Dermis blood vessel endothelial cell (primary cell): ENCODE measurements around the gene SGSH. TPM values are rescaled to one million over a fixed set of nuclear protein-coding genes. Genes with fewer than 3 reads are reported as not detected.
"Not testable (repeated sequence)": the region's sequence is repeated elsewhere in the genome, so short reads cannot be mapped to it uniquely, and the experiment has no call there.

Experiments used
- DNase-seq: peaks from one replicate; pipeline ENCODE4 v3.0.0; 2010
- total RNA-seq: library from RNA; depleted of rRNA; stranded (reverse); fragments of >200 nt; gene quantifications from 2 replicates; pipeline ENCODE4 v1.2.3, GENCODE V29; 2014

The SGSH gene
- total RNA-seq, 1 donor from 2014 or later: 14.3 TPM

DNA sequence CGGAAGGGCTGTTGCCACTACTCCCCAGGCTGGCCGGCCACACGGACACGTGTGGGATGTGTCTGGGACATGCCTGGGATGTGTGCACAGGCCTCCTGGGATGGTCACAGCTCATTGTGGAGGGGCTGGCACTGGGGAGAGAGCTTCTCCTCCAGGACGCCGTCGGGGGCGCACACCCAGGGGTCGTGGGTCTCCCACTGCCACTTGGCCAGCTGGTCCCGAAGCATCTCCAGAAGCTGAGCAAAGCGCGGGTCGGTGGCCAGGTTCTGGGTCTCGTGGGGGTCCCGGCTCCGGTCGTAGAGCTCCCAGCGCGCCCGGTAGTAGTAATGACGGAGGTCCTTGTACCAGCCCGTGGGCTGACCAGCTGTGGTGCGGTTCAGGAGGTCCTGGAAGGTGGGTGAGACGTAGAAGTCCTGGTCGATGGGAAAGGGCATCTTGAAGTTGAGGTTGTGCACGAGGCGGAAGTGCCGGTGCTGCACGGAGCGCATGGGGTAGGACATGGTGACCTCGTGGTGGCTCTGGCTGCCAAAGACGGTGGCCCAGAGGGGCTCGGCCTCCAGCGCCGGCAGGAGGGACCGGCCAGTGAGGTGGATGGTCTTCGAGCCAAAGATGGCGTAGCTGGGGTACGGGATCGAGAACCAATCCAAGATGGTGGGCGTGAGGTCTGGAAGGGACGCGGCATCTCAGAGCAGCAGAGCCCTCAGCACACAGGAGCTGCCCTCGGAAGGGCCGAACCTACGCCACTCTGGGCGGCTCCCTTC lies 9.6 kb downstream of the SGSH start:
- DNase-seq: no peak

DNA sequence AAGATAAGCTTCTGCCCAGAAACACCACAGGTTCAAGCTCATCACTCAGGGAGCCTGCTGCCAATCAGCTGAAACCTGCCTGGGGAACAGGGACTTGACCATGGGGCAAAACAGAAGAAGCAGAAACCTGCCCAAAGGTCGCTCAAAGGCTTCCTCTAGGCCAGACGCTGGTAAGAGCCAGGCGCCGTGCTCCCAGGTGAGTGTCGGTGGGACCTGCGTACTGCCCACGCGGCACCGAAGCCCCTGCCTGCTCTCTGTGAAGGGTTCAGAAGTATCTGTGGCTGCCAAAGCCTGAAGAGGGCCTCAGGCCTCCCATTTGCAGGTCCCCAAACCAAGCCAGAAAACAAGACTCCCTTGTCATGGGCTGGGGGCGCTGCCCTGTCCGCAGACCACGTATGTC lies 10.4 kb downstream of the SGSH start:
- no peak for DNase-seq

DNA sequence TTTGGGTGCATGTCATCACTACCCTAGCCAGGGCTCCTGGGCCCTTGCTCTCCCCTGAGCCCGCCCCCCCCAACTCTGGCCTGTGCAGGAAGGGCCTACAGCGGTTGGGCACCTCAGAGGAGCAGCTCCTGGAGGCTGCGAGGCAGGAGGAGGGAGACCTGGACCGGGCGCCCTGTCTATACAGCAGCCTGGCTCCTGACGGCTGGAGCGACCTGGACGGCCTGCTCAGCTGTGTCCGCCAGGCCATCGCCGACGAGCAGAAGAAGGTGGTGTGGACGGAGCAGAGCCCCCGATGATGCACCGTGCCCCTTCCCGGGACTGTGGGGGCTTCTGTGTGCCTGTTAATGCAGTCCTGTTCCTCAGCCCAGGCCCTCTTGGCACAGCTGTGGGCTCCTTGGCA lies 12.1 kb downstream of the SGSH start:
- DNase-seq: no peak

DNA sequence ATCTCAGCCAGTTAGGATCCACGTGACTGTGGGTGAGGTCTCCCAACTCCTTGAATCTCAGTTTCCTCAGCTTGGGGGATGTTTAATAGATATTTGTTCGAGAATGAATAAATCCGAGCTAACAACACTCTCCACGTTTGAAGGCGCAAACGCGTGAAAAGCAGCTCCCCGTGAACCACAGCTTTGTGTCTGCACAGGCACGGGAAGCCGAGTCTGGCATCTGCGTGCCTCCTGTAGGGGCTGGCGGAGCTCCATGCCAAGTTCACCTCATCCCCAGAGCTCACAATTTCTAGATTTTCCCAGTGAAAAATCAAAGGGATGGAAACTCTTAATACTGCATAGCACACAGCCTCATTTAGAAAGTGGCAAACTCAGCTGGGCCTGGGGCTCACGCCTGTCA lies 14.3 kb downstream of the SGSH start:
- DNase-seq: no peak

DNA sequence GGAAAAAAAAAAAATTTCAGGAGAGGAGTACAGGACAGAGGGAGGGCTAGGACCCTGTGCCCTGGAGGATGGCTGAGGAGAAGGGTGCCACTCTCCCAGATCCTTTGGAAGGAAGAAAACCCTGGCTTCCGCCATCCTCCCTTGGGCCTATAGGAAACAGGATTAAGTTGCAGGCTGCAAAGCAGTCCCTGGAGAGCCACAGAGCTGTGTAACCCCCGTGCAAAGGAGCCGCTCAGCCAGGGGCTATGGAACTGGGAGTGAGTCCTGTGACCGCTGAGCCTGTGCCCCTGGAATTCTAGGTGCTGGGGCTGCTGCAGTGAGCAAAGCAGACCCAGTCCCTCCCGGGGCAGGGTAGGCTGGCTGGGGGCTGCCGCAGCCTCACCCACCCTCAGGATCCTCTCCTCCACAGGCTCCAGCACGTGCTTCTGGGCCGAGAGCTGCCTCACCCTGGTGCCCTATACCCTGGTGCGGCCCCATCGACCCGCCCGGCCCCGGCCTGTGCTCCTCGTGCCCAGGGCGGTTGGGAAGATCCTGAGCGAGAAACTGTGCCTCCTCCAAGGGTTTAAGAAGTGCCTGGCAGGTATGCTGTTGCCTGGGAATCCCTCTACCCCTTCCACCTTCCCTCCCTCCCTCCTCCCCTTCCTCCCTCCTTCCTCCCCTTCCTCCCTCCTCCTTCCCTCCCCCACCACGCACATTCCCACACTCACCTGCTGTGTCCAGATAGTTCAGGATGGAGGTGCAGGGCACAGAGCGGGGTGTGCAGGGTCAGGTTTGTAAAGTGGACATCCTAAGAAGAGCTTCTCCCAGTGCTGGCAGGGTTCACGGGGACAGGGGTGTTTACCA lies 15.3 kb downstream of the SGSH start:
- DNase-seq: no peak

DNA sequence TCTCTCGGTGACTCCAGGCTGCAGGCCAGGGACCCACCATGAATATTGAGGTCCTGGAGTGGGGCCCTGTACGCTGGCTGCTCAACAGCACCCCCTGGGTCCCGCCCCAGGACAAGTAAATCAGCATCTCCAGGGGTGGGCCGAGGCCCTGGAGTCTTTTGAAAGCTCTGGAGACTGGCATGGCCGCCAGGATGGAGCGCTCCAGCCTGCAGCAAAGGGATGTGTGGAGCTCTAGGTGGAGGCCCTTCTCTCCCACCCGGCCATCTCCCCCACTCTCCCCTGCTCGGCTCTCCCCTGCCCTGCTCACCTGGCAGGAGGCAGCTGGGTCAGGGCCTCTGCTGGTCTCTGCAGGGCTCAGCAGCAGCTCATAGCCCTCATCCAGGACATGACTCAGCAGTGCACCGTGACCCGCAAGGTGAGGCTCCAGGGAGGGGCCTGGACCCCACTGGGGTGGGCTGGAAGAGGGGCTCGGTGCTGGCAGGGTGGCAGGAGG lies 16.6 kb downstream of the SGSH start:
- no peak for DNase-seq

DNA sequence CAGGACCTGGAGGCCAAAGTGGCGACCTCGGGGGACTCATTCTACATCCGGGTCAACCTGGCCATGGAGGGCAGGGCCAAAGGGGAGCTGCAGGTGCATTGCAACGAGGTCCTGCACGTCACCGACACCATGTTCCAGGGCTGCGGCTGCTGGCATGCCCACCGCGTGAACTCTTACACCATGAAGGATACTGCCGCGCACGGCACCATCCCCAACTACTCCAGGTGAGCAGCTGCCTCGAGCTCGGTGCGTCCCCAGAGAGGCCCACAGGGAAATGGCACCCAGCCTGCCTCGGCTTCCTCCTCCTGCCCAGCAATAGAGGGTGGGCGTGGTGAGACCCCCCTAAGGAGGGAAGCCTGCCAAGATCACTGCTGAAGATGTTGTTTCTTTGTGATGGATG lies 17.9 kb downstream of the SGSH start:
- DNase-seq: no peak

DNA sequence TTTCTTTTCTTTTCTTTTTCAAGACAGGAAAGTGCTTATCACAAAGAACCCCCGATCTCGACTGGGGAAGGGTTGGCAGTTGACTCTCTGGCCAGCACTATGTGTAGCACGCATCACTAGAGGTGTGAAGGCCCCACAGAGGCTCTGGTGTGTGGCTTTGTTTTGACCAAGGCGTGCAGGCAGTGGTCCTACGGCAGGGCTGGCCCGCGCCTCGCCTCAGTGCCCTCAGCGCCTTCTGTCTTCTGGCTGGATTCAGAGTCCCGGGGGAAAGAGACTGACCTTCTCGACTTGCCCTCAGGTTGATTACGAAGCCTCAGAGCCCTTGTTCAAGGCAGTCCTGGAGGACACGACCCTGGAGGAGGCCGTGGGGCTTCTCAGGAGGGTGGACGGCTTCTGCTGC lies 18.7 kb downstream of the SGSH start:
- DNase-seq: no peak

DNA sequence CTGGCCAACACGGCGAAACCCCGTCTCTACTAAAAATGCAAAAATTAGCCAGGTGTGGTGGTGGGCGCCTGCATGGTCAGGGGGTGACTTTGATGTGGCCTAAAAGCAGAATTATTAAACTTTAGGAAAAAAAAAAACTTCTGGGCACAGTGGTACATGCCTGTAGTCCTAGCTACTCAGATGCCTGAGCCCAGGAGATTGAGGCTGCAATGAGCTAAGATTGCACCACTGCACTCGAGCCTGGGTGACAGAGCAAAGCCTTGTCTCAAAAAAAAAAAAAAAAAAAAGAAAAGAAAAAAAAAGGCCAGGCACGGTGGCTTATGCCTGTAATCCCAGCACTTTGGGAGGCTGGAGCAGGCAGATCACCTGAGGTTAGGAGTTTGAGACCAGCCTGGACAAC lies 20.8 kb downstream of the SGSH start:
- DNase-seq: not testable (repeated sequence)

DNA sequence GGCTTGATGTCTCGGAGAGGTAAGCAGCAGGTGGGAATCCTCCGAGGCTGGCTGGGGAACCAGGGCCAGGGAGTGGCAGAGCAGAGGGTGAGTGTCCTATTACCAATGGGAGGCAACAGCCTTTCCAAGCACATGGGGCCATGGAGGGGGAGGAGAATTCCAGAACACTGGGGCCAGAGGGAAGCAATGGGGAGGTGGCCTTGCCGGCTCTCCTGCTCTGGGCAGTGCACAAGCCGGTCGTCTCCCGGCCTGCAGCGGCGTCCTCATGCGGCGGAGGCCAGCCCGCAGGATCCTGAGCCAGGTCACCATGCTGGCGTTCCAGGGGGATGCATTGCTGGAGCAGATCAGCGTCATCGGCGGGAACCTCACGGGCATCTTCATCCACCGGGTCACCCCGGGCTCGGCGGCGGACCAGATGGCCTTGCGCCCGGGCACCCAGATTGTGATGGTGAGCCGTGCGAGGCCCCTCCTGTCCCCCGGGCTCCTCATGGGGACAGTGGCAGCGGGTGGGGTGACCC lies 21.9 kb downstream of the SGSH start:
- no peak for DNase-seq

DNA sequence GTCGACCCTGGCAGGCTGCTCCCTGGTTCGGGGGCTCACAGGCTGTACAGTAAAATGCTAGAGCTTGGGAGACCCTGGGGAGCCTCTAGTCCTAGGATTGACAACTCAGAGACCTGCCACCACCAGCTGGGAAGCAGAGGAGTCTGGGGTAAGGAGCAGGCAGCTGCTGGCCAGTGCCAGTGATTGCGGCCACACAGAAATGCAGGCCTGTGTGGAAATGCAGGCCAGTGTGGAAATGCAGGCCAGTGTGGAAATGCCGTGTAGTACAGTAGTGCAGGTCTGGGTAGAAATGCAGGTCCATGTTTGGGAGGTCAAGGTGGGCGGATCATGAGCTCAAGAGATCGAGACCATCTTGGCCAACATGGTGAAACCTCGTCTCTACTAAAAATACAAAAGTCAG lies 23.5 kb downstream of the SGSH start:
- no peak for DNase-seq

DNA sequence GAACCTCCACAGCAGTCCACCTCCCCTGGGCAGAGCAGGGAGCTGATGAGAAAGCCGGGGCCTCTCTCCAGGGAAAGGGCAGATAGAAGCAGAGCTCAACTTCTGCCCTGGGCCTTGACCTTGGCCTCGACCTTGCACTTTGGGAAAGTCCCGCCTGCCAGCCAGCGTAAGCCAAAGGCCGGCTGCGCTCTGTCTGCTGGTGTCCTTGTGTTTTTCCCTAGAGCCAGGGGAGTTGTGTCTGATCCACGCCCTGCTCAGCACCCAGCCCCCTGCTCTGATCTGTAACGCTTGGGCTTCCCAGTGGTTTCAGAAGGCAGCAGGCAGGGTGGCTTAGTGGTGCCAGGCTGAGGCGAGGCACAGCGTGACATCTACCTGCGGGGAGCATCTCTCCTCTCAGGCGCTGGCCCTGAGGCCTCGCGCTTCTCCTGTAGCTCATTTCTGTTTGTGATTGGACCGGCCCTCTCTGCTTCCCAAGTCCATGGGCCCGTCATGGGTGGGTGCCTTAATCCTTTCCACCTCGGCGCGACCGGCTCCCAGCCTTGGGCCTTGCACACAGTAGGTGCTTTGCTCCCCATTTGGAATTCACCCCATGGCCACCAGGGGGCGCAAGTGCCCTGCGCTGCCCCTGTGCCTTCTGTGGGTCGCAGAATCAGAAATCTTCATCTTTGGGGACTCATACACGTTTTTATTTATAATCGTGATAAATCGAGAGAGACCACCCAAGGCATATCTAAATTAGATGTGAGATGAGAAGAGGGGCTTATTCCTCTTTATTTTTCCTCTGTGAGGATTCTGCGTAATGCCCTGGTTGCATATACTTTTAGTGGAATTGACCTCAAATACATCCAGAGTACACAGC lies 24.2 kb downstream of the SGSH start:
- peak; percentile 41 for DNase-seq

DNA sequence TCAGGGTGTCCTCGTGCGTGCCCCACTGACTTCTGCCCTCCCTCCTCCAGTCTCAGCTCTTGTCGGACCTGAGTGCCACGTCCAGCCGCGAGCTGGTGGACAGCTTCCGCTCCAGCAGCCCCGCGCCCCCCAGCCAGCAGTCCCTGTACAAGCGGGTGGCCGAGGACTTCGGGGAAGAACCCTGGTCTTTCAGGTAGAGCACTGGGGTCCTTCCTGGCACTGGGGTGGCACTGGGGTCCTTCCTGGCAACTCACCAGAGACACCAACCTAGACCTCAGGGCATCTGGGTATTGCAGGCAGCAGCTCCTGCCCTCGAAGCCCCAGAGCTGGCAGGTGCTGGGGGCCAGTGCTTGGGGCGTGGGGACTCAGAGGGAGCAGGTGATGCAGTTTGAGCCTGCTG lies 25.0 kb downstream of the SGSH start:
- DNase-seq: no peak

DNA sequence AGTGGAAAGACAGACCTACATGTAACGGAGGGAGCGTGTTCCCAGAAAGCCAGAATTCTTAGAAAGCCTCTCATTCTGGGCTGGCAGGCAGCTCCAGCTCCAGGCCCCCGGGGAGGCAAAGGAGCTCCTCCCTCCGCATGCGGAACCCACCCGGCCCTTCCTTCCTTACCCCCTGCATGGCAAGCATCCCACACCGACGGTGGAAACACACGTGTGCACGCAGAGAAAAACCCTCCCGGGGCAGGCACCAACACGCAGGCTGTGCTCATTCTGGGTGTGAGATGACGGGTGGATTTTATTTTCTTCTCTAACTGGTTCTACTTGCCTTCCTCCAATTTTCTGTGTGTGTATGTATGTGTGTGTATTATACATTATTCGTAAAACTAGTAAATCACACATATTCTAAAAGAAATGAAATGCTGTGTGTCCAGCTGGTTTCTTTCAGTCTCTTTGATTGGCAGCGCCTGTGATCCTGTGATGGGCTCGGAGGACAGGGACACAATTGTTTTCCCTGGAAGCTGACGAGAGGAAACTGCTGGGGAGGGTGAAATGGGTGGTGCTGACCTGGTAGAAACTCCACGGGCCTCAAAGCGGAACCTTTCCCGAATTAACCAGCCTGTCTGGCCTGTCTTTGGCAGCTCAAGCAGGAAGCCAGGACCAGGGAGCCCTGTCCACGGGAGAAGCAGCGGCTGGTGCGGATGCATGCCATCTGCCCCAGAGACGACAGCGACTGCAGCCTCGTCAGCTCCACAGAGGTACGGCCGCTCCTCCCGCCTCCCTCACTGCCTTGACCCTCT lies 28.1 kb downstream of the SGSH start:
- DNase-seq: peak; percentile 44

DNA sequence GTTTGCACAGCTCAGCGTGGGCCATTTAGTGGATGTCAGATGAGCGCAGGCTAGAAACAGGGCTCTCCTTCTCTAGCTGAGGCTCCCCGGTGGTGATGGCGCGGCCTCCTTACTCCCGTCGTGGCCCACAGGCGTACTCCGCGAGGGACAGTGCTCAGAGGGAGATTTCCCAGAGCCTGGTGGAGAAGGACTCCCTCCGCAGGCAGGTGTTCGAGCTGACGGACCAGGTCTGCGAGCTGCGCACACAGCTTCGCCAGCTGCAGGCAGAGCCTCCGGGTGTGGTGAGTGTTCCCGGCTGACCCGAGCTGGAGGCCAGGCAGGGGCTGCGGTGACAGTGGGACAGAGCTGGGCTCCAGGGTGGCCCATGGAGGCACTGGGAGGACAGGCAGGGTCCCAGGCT lies 28.9 kb downstream of the SGSH start:
- DNase-seq: no peak

DNA sequence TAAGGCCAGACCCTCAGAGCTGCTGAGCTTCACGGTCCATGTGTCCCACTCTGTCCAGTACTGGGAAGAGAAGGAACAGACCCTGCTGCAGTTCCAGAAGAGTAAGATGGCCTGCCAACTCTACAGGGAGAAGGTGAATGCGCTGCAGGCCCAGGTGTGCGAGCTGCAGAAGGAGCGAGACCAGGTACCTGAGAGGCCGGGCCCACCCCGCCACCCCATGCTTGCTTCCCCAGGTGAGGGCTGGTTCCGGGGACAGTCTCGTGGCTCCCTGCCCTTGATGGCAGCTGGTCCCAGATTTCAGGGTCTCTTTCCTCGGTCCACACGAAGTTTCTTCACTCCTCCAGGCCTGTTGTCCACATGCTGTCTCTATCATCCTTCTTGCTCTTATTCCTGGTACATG lies 29.4 kb downstream of the SGSH start:
- DNase-seq: no peak

DNA sequence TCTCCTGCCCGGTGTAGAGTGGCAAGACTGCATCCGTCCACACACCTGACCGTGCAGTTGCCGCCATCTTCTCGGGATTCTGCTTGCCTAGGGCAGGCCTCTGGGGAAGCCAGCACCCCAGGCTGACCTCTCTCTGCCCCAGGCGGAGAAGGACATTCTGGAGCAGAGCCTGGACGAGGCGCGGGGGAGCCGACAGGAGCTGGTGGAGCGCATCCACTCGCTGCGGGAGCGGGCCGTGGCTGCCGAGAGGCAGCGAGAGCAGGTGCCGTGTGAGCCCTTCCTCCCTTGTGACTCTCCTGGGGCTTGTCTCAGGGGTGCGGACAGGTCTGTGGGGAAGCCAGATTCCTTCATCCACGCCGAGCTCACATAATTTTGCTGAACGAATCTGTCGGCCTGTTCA lies 30.5 kb downstream of the SGSH start:
- DNase-seq: no peak

DNA sequence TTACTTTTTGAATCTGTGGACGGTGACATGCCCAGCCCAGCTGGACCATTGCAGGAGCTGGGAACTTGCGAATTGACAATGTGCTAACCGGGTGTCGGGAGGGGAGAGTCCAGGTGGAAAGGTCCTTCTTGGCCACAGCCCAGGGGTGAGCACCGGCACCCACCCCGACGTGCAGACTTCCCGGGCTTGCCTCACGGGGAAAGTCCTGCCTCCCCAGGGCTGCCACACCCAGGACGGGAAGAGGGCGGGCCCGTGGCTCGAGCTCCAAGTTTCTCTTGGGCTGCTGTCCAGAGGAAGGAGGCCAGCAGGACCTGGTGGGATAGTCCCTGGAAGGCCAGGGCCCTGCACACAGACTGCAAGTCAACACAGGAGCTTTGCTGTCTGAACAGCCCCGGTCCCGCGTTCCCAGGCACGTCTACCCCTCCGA lies 32.6 kb downstream of the SGSH start:
- no peak for DNase-seq

DNA sequence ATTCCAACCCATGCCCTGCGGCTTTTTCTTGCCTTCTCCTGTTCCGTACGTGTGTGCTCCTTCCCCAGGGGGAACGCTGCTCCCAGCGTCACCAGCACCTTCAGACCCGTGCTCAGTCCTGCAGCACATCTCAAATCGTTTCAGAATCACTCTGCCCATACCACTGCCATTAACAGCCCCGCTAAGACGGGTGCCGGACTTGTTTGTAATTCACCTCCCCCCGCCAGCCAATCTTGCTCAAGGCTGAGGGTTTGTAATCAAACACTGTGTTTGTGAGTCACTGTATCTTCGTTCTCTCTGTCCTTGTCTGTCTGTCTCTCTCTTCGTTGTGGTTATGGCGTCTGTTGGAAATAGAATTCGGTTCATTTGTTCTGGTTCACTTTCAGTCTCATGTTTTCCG lies 33.0 kb downstream of the SGSH start:
- DNase-seq: no peak

DNA sequence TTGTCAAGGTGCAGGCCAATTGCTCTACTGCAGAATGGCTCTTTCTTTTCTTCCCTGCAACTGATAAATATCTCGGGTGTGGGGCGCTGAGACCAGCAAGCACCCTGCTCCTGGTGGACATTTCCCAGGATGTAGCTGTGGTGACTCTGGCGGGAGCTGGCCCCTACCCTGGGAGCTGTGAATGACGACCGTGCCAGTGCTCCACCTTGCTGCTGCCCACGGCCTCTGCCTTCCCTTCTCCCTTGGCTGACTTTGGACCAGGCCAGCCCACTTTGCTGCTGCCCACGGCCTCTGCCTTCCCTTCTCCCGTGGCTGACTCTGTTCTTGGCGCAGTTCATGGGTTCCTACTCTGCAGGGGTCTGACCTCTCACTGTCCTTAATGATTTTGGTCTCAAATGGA lies 34.2 kb downstream of the SGSH start:
- DNase-seq: no peak

DNA sequence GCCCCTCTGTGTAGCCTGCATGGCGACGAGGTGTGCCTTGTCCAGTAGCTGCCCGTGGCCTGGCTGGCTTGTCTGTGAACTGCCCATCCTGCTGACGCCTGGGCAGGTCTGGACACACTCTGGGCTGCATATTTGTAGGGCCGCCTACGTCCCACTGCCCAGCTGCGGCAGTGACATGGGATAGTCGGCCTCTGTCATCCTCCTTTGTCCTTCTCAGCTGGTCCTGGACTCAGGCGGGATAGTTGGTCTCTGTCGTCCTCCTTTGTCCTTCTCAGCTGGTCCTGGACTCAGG lies 35.8 kb downstream of the SGSH start:
- no peak for DNase-seq
